Neural cell (in vitro differentiated cells): ENCODE results near the gene FBXO42. TPM values are rescaled to one million over a fixed set of nuclear protein-coding genes. Genes with fewer than 3 reads are reported as not detected.

ENCODE experiments used
- H2AFZ ChIP-seq: fragments of 200-600, 300-800 bp; sonication (generic), shearing (Covaris generic); 2 replicates; pipeline ENCODE4 v1.6.0; 2014; ENCODE audit warnings: low read depth, mild to moderate bottlenecking, antibody characterized with exemption, low read length, moderate library complexity
- H3F3A ChIP-seq: fragments of 200-600 bp; shearing (Covaris generic); 2 replicates; pipeline ENCODE4 v1.6.1; 2016; ENCODE audit warnings: mild to moderate bottlenecking, moderate library complexity, mixed read lengths, antibody characterized with exemption, low read length; ENCODE audit not compliant: insufficient read depth, poor library complexity, severe bottlenecking
- H3K27ac ChIP-seq: fragments of 200-600, 300-800 bp; sonication (generic), shearing (Covaris generic); 2 replicates; pipeline ENCODE4 v1.5.1; 2014; ENCODE audit warnings: mild to moderate bottlenecking, low read length, moderate library complexity
- H3K27me3 ChIP-seq: fragments of 300-800, 200-600 bp; sonication (generic), shearing (Covaris generic); 2 replicates; pipeline ENCODE4 v1.6.0; 2014; ENCODE audit warnings: mild to moderate bottlenecking, low read depth, low read length, moderate library complexity; ENCODE audit not compliant: insufficient read depth
- H3K36me3 ChIP-seq: fragments of 300-800, 200-600 bp; sonication (generic), shearing (Covaris generic); 2 replicates; pipeline ENCODE4 v1.5.1; 2014; ENCODE audit warnings: mild to moderate bottlenecking, antibody characterized with exemption, low read length, moderate library complexity; ENCODE audit not compliant: insufficient read depth
- H3K4me2 ChIP-seq: fragments of 300-800, 200-600 bp; sonication (generic), shearing (Covaris generic); 2 replicates; pipeline ENCODE4 v1.6.0; 2014; ENCODE audit warnings: mild to moderate bottlenecking, low read length
- H3K4me3 ChIP-seq: fragments of 300-800, 200-600 bp; sonication (generic), shearing (Covaris generic); 2 replicates; pipeline ENCODE4 v1.5.1; 2014; ENCODE audit warnings: mild to moderate bottlenecking, low read length, moderate library complexity
- H3K79me2 ChIP-seq: fragments of 200-600 bp; shearing (Covaris generic); replicated peaks from 2 replicates; pipeline ENCODE4 v1.6.0; 2014; ENCODE audit warnings: mild to moderate bottlenecking, low read length, moderate library complexity; ENCODE audit not compliant: insufficient read depth
- H3K9ac ChIP-seq: fragments of 300-800, 200-600 bp; sonication (generic), shearing (Covaris generic); 2 replicates; pipeline ENCODE4 v1.6.1; 2016; ENCODE audit warnings: mild to moderate bottlenecking, low read length, mixed read lengths
- H3K9me2 ChIP-seq: fragments of 200-600 bp; shearing (Covaris generic); 2 replicates; pipeline ENCODE4 v1.6.1; 2016; ENCODE audit warnings: mild to moderate bottlenecking, low read length, mixed read lengths; ENCODE audit not compliant: insufficient read depth
- H3K9me3 ChIP-seq: fragments of 200-600, 300-800 bp; sonication (generic), shearing (Covaris generic); 2 replicates; pipeline ENCODE4 v1.6.1; 2016; ENCODE audit warnings: mild to moderate bottlenecking, mixed run types, low read length, moderate library complexity, mixed read lengths
- H4K20me1 ChIP-seq: fragments of 200-600 bp; shearing (Covaris generic); 2 replicates; pipeline ENCODE4 v1.6.1; 2016; ENCODE audit warnings: mild to moderate bottlenecking, mixed run types; ENCODE audit not compliant: insufficient read depth
- CTCF ChIP-seq: fragments of 450-650 bp; IDR thresholded peaks from 2 replicates; pipeline ENCODE4 v1.5.1; 2014; ENCODE audit warnings: antibody characterized with exemption, mild to moderate bottlenecking, moderate library complexity; ENCODE audit not compliant: poor library complexity, severe bottlenecking
- EP300 ChIP-seq: fragments of 450-650 bp; conservative IDR thresholded peaks from 2 replicates; pipeline ENCODE4 v1.6.1; 2014; ENCODE audit warnings: antibody characterized with exemption, mild to moderate bottlenecking, moderate library complexity; ENCODE audit not compliant: poor library complexity, severe bottlenecking
- EZH2 ChIP-seq: fragments of 200-600, 300-800 bp; shearing (Covaris generic), sonication (generic); IDR thresholded peaks from 2 replicates; pipeline ENCODE4 v1.6.1; 2014; ENCODE audit warnings: antibody characterized with exemption, low read length, borderline replicate concordance, mild to moderate bottlenecking; ENCODE audit not compliant: insufficient read depth, poor library complexity, severe bottlenecking
- MXI1 ChIP-seq: fragments of 450-650 bp; conservative IDR thresholded peaks from 2 replicates; pipeline ENCODE4 v1.6.1; 2014; ENCODE audit warnings: antibody characterized with exemption, mild to moderate bottlenecking; ENCODE audit not compliant: poor library complexity, severe bottlenecking
- POLR2AphosphoS5 ChIP-seq: IDR thresholded peaks from 2 replicates; pipeline ENCODE4 v1.6.1; 2012
- RAD21 ChIP-seq: fragments of 450-650 bp; conservative IDR thresholded peaks from 2 replicates; pipeline ENCODE4 v1.6.1; 2014; ENCODE audit warnings: antibody characterized with exemption, mild to moderate bottlenecking, moderate library complexity
- REST ChIP-seq: IDR thresholded peaks from 2 replicates; pipeline ENCODE4 v1.6.1; 2012; ENCODE audit warnings: borderline replicate concordance
- SMC3 ChIP-seq: fragments of 450-650 bp; conservative IDR thresholded peaks from 2 replicates; pipeline ENCODE4 v1.6.1; 2014; ENCODE audit warnings: antibody characterized with exemption, mild to moderate bottlenecking, moderate library complexity; ENCODE audit not compliant: poor library complexity
- TAF1 ChIP-seq: IDR thresholded peaks from 2 replicates; pipeline ENCODE4 v1.6.1; 2012; ENCODE audit warnings: low read depth
- polyA plus RNA-seq: library from polyadenylated mRNA; depleted of rRNA; stranded (reverse); fragments of >200 nt; gene quantifications from 2 replicates; pipeline ENCODE4 v1.2.3, GENCODE V29; 2014

The FBXO42 gene
- polyA plus RNA-seq, 1 donor from 2014 or later, result 30.1 TPM

- no peaks in the 10 kb centered on the region for H3K9me2 ChIP-seq
- no peak overlapping the region for H3K9ac ChIP-seq
- no peaks in the 10 kb centered on the region for H3F3A ChIP-seq
- peaks cover 5% of the 10 kb centered on the region for H3K36me3 ChIP-seq
- H4K20me1 ChIP-seq, result no peaks in the 10 kb centered on the region
- peaks cover 6% of the 10 kb centered on the region for H3K79me2 ChIP-seq
- H3K27ac ChIP-seq, result no peak overlapping the region
- H2AFZ ChIP-seq, result no peak overlapping the region
- no peaks in the 10 kb centered on the region for H3K9me3 ChIP-seq
- H3K4me3 ChIP-seq, result no peak overlapping the region
- H3K27me3 ChIP-seq, result no peaks in the 10 kb centered on the region
- H3K4me2 ChIP-seq, result no peak overlapping the region
- no peak for TF ChIP-seq CTCF
- no peak for TF ChIP-seq RAD21
- TF ChIP-seq REST, result no peak
- no peak for TF ChIP-seq EP300
- no peak for TF ChIP-seq EZH2
- TF ChIP-seq MXI1, result no peak
- no peak for TF ChIP-seq SMC3
- no peak for TF ChIP-seq TAF1
- no peak for TF ChIP-seq POLR2AphosphoS5
Observed at GRCh38 chr1:16292739-16293138, 59.5 kb downstream of the FBXO42 start.

GRCh38 chr1:16289959-16290358 is 62.3 kb downstream of the FBXO42 start:
- H3K4me3 ChIP-seq, result no peak overlapping the region
- H3K9me3 ChIP-seq, result no peaks in the 10 kb centered on the region
- no peak overlapping the region for H3K4me2 ChIP-seq
- no peak overlapping the region for H3K27ac ChIP-seq
- no peak overlapping the region for H3K9ac ChIP-seq
- H4K20me1 ChIP-seq, result no peaks in the 10 kb centered on the region
- no peaks in the 10 kb centered on the region for H3K27me3 ChIP-seq
- TF ChIP-seq RAD21, result no peak
- TF ChIP-seq MXI1, result no peak
- peaks cover 6% of the 10 kb centered on the region for H3K79me2 ChIP-seq
- no peaks in the 10 kb centered on the region for H3K9me2 ChIP-seq
- H3F3A ChIP-seq, result no peaks in the 10 kb centered on the region
- peaks cover 5% of the 10 kb centered on the region for H3K36me3 ChIP-seq
- H2AFZ ChIP-seq, result no peak overlapping the region

- TF ChIP-seq MXI1 (no peak), POLR2AphosphoS5 (no peak), REST (no peak), EZH2 (no peak), RAD21 (no peak), SMC3 (no peak), TAF1 (no peak), EP300 (no peak), CTCF (no peak)
- Histone ChIP-seq H3K4me2 (no peak overlapping the region), H2AFZ (no peak overlapping the region), H3K36me3 (no peaks in the 10 kb centered on the region), H3K9ac (no peak overlapping the region), H3K27ac (no peak overlapping the region), H3K27me3 (no peaks in the 10 kb centered on the region), H3F3A (no peaks in the 10 kb centered on the region), H3K79me2 (peaks cover 6% of the 10 kb centered on the region), H3K4me3 (no peak overlapping the region), H4K20me1 (no peaks in the 10 kb centered on the region), H3K9me2 (no peaks in the 10 kb centered on the region), H3K9me3 (no peaks in the 10 kb centered on the region)
Observed at GRCh38 chr1:16286122-16286521, 66.2 kb downstream of the FBXO42 start.
